NCI-H2029 treated with DMSO at 0.1 percent for 48 hours (cell line): ENCODE results near the gene UBQLN1.

Source experiments
- DNase-seq: peaks from one replicate; lab custom pipeline; 2025; lab: John Stamatoyannopoulos, UW

The UBQLN1 gene

DNA sequence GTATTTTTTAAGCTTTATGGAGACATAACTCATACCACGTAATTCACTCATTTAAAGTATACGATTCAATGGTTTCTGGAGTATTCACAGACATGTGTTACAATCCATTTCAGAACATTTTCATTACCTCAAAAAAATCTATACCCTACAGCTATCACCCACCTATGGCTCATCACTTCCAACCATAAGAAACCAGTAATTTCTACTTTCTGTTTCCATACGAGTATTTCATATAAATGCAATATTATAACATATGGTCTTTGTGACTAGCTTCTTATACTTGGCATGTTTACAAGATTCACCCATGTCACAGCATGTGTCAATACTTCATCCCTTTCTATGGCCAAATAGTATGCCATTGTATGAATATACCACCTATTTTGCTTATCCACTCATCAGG, 18.8 kb downstream of the UBQLN1 start:
- DNase-seq, result no peak

DNA sequence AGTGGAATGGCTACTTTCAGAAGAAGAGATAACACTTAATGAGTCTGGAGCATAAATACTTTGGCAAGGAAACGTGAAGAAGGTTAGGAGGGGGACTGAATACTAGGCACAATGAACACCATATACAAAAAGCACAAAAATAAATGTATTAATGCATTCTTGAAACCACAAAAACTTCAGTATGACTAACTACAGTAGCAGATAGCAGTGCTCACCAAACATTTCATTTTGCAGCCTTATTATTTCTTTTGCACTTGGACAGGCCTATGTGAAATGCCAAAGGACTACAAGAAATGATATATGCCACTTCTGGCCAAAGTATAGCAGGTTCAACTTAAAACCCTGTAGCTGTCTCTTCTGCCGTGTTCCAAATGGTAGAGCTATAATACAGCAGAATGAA, 26.3 kb downstream of the UBQLN1 start:
- no peak for DNase-seq

DNA sequence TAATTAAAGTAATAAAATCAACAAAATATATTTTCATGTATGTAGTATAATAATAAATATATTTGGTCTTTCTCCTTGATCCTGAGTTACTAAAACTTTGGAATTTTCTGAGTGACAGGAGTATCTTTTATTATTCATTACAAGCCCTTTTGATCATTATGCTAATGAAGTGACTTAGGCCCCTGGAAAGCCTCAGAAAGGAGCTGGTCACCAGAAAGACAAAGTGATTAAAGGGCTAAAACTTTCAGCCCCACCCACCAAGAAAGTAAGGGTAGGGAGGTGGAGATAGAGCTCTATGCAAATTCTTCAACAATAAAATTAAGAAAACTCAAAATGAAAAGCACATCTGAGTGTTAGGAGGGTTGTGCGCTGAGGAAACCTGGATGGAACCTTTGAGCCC, 27.5 kb downstream of the UBQLN1 start:
- no peak for DNase-seq

DNA sequence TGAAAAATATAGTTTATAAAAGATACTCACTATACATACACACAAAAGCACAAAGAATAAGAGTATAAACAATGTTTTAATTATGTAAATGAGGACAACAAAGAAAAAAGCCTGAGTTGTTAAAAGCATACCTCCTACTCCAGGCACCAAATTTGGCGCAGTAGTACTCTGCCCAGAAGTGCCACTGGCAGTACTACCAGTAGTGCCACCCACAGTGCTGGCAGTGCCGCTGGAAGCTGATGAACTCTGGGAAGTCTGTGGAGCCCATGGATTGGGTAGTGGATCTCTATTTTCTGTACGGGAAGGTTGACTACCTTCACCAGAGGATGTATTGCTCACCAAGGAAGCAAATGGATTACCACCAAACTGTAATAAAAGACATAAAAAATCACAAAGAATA, 30.2 kb downstream of the UBQLN1 start:
- DNase-seq, result no peak

DNA sequence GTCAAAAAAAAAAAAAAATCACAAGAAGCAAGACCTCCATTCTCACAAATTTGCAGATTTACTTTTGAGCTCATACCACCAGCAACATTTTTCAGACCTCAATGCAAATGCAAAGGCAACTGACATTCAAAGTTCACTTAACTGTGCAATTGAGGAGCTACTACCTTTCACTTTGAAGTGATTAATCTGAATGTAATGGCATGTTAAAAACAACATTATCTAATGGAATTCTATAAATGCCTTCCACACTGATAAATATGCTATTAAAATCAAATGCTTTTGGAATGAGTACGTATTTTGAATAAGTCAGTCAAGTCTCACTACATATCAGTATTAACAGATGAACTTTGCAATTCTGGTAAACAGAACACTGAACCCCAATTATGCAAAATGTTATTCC, 32.3 kb downstream of the UBQLN1 start:
- no peak for DNase-seq

DNA sequence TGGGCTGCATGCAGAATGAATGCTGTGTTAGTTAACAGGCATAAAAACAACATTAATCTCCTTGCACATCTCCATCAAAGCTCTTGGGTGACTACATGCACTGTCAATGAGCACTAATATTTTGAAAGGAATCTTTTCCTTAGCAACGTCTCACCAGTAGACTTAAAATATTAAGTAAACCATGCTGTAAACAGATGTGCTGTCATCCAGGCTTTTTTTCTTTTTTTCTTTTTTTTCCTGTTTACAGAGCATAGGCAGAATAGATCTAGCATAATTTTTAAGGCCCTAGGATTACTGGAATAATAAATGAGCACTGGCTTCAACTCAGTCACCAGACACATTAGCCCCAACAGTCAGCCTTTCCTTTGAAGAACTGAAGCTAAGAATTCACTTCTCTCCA, 36.3 kb downstream of the UBQLN1 start:
- DNase-seq, result no peak

DNA sequence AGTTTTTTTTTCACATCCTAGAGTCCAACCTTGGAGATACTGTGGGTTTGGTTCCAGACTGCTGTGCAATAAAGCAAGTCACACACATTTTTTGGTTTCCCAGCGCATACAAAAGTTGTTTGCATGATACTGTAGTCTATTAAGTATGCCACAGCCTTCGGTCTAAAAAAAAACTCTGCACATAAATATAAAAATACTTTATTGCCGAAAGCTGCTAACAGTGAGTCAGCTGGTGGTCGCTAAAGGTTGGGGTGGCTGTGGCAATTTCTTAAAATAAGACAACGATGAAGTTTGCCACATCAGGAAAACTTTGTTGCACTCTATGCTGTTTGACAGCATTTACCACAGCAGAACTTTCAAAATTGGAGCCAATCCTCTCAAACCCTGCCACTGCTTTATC, 37.4 kb downstream of the UBQLN1 start:
- no peak for DNase-seq

DNA sequence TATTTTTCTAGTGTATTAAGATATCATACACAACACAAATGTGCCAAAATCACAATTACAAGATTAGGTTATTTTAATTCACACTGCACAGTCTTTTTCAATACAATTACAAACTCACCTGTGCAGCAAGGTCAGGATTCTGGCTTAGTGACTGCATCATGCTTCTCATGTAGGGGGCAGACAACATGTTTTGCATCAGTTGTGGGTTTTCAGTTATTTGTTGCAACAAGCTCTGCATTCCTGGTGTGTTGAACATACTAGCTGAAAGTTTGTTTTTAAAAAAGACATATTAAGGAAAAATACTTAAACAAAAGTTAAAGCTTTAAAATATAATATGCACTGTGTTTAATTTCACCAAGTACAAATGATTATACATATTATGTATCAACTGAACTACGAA, 38.7 kb downstream of the UBQLN1 start:
- DNase-seq, result no peak

DNA sequence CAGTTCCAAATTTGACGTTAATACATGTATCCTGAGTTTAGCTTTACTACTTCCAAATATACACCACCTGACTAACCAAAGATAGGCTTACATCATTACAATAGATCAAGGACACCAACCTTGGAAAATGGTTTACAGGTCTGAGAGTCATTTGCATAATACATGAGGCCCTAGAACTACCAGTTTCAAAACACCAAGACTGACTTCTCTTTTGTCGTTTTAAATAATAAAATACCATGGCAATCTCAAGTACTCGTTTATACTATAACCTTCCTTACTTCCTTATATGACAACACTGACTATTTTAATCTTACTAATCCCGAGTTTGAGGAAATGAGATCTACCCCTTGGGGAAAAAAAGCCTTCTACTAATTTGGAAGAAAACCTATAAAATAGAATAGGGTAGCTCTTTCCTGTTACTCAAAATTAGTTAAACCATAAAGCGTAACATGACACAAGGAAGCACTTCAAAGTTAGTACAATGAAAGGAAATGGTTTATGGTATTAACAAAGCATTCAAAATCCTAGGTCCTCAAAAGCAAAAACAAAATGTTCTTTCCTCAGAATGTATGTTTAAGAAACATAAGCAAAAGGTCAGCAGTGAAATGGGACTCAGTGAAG, 42.1 kb downstream of the UBQLN1 start:
- peak; percentile 7 for DNase-seq

DNA sequence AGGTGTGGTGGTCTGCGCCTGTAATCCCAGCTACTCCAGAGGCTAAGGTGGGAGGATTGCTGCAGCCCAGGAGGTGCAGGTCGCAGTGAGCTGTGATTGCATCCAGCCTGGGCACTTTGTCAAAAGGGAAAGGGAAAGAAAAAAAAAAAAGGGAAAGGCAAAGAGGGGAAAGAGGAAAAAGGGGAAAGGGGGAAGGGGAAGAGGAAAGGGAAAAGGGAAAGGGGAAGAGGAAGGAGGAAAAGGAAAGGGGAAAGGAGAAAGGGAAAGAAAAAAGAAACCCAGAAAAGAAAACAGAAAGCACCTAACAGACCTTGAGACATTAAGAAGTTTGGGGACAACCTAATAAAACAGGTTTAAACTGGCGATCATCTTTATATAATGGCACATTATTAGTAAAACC, 44.8 kb downstream of the UBQLN1 start:
- no peak for DNase-seq

DNA sequence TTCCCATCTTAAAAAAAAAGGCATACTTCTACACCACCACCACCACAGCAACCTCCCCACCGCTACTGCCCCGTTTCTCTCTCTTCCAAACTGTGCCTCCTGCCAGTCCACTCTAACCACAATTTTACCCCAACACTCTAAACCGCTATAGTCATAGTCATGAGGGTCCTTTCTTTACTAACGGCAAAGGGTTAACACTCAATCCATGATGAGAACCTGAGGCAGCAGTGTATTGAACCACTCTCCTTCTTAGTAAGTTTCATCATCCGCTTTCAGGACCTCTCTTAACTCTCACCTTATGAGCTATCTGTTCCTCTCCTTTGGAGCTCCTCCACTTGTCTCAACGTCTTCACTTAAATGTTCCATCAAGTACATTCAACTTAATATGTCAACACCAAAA, 50.8 kb downstream of the UBQLN1 start:
- no peak for DNase-seq

DNA sequence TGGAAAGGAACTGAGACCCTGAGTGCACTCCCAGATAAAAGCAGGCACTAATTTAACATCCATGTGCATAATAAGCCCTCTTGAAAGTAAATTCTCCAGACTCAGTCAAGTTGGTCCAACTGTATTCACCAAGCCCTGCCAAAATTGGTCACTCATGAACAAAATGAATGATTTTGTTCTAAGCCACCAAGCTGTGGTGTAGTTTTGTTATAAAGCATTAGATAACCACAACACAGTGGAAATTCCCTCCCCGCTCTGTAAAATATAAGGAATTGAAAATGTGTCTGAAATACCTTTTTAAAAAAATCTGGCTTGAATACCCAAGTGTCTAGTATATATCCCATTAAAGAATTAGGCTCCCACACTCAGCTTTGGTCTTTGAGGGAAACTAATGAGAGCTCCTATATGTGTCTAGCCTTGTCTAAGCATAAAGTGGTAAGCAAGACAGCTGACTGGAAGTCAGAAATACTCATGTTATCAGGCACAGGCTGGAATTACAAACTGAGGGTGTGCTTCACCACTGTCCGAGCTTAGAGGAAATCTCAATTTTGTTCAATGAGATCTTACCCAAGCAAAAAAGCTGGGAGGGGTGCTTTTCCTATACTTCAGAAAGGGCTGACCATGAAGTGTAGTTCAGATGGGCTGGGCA, 51.6 kb downstream of the UBQLN1 start:
- no peak for DNase-seq

DNA sequence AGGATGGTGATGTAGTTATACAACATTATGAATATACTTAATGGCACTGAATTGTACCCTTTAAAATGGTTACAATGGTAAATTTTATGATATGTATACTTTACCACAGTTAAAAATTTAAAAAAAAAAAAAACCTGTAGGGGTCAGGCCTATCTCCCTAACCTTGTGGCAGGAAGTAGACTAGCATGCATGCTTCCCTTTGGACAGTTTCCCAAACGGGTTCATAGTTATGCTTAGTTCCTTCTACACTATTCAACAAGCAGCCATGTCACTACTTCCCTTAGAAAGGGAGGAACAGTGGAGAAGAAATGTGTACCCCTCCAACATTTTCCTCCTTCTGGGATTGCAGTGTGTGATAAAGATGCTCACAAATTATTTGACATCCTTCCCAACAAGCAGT, 52.3 kb downstream of the UBQLN1 start:
- DNase-seq, result no peak

DNA sequence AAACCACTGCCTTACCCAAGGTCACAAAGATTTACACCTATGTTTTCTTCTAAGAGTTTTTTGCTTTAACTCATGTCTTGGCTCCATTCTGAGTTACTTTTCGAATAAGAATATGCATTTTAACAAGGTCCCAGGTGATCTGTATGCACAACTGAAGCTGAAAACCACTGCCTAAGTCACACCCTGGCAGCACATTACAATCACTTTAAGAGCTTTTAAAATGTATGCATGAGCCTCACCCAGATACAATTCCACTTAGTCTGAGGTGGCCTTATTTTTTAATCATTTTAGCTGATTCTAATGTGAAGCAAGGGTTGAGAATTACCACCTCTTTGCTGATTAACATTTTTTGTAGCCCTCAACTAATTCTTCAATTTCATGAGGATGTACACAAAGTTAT, 55.3 kb downstream of the UBQLN1 start:
- no peak for DNase-seq

DNA sequence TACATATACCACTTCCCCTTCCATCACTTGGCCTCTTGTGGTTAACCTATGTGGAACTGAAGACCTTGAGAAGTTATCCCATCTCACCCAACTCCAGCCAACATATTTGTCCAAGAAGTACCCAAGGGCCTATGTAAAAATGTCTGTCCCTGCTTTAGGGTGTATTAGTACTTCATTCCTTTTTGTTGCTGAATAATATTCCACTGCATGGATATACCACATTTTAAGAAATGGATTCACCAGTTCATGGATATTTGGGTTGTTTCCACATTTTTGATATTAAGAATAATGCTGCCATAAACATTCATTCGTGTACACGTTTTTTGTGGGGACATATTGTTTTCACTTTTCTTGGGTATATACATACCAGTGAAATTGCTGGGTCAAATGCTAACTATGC, 56.2 kb downstream of the UBQLN1 start:
- DNase-seq, result no peak

DNA sequence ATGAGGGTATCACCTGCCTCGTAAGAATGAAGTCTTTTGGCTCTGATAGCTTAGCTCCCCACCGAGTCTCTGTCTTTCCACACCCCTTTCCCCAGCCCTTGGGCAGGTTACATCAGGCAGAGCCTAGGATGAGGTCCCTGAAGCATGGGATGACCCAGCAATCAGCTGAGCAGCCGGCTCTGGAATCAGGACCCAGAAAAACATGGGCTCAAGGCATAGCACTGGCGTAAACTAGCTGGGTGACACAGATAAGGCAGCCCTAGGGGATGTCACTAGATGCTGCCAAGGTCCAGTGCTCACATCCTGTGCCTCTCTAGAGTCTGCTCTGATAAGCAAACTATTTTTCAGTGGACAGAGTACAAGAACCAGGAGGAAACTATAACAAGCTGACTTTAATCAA, 58.2 kb downstream of the UBQLN1 start:
- no peak for DNase-seq

DNA sequence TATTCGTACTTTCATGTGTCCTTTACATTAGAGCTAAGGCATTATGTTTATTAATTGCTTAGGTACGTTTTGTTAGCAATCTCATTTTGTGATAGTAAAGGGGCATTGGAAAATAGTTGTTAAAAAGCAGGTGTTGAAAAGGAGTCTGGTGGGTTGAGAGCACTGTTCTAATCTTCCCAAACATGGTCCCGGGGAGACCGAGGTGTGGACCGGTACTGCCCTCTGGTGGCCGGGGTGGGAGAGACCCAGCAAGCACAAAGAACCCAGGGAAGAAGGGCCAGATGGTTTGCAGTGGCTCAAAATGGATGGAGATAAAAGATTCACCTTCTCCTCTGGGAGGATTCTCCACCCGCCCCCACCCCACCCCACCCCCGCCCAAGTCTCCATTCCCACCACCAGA, 58.7 kb downstream of the UBQLN1 start:
- no peak for DNase-seq

DNA sequence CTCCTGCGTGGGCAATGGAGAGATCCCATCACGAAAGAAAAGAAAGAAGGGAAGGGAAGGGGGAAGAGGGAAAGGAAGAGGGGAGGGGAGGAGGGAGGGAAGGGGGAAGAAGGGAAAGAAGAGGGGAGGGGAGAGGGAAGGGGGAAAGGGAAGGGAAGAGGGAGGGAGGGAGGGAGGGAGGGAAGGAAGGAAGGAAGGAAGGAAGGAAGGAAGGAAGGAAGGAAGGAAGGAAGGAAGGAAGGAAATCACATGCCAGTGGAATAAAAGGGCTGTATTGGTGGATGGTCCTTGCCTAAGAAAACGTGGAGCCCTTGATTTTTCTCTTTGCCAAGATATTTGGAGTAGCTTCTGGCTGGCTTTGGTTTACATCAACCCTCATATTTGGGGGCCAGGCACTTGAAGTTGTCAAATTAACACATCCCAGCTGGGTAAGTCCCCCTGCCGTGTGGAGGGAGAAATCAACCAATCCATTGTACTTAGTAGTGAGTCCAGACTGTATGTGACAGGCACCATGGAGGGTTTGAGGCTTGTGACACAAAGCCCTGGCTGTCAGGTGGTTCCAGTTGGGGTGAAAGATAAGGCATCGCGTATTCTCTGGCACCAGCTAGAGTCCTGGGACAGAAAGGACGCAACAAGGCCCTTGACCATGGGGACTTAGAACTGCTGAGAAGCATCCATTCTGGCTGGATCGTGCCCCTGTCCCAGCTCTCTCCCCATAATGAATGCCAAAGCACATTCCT, 61.1 kb downstream of the UBQLN1 start:
- DNase-seq, result no peak

DNA sequence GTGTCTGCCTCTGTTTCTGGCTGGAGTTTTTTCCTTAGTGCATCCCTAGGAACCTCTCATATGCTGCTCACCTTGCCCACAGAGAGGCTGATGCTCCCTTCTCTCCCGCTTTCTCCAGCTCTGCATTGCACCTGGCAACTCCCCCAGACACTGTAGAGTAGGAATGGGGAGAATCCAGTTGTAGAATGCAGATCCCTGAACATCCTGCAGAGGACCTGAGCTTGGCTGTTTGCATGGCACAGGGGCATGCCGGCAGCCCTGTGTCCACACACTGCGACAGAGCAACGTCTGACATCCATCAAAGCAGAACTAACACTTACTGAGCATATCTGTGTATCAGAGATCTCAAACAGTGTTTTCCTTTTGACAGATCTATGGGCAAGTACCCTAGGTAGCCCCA, 65.0 kb downstream of the UBQLN1 start:
- no peak for DNase-seq

DNA sequence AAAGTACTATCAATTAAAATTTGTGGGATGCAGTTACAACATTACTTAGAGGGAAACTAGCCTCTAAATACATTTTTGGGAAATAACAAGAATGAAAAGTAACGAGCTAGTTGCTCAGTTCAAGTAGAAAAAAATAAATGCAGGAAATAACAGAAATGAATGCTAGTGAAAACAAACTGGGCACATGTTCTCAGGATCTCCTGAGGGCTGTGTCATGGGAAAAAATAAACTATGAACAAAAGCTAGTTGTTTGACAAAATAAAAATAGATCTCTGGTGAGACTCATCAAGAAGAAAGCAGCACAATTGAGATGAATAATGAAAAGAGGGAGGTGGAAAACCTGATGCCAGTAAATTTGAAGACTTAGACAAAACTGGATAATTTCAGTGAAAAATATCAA, 68.5 kb downstream of the UBQLN1 start:
- no peak for DNase-seq

DNA sequence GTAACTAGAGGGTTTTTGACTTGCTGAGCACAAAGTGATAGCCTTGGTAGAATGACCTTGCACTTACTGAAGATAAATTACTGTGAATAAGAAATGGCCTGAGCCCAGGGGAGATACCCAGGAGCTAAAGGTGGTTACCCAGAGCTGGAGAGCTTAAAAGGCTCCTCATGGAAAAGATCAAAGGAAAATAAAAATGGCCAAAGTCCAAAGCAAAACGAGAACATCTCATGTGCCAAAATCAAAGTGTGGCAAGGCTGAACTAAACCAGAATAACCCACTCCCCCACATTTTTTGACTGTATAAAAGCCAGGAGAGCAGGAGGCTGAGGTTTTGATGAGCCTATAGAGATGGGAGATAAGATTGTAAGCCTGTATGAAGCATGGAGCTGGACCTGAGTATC, 70.4 kb downstream of the UBQLN1 start:
- no peak for DNase-seq

DNA sequence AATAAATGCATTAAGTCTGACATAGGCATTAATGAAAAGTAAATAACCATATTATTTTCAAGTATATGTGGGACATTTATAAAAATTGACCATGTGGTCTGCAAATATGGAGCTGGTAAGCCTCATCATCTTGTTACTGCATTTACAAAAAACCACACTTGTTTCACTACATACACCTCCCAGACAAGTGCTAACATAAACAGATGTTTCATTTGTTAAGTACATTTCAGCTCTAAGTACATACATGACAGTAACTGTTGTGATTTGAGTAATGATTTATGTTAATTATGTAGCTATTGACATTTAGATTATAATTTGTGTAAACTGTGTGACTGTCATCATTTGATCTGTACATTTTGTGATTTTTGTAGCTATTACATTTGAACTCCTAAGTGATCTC, 70.9 kb downstream of the UBQLN1 start:
- DNase-seq, result no peak

DNA sequence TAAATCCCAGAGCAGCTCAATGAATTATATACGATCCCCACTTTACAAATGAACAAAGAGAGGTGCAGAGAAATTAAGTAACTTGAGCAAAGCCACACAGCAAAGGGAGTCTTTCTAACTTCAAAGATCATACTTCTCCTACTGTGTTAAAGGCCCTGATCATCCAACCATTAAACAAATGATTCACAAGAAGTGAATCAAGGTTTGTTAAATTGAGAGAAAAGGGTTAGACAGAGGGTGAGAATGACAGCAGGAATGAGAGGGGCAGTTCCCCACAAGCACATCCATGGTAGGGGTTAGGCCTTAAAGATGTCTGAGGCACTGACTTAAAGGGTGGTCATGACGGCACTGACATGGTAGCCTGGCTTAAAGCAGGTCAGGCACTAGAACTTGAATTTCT, 74.1 kb downstream of the UBQLN1 start:
- DNase-seq, result no peak

DNA sequence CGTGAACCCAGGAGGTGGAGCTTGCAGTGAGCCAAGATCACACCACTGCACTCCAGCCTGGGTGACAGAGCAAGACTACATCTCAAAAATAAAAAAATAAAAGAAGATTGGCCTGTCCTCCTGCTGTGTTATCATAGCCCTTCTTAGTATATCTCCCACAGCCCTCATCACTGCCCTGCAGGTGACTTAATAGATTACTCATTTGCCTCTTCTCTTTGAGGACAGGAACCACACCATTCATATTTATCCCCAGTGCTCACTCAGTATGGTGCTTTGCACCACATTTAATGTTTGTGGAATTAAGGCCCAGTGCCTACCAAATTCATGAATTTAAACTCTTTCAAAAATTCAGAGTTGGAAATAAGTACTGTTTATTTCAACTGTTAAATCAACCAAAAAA, 74.5 kb downstream of the UBQLN1 start:
- DNase-seq, result no peak
